Stimulated activated naive CD8-positive, alpha-beta T cell treated with anti-CD3 and anti-CD28 coated beads, Interleukin-15, amount 100 ng/mL, for 72 hours (primary cell): Measurements from ENCODE around the gene ZNF576.
A peak's percentile ranks its signal among the peaks of the same experiment; 100 is the strongest.
"Not testable (repeated sequence)": the region's sequence is repeated elsewhere in the genome, so short reads cannot be mapped to it uniquely, and the experiment has no call there.

Source experiments
- ATAC-seq: fragments of 150-1000 bp; cut with Tn5 transposase; 2 replicates; pipeline ENCODE4 v1.10.0; 2021; ENCODE audit warnings: mild to moderate bottlenecking, moderate library complexity
- DNase-seq, 2 donors: peaks; one replicate each; pipeline ENCODE4 v3.0.0; 2021 to 2022
- H3K27ac Mint-ChIP-seq, 2 donors: one replicate each; pipeline ENCODE4 v1.8.0; 2022; ENCODE audit warnings: mild to moderate bottlenecking in 2 of 2, mixed read lengths in 2 of 2, moderate library complexity in 2 of 2
- H3K27me3 Mint-ChIP-seq: one replicate; pipeline ENCODE4 v1.8.0; 2022; ENCODE audit warnings: mixed read lengths
- H3K4me1 Mint-ChIP-seq: one replicate; pipeline ENCODE4 v1.8.0; 2022; ENCODE audit warnings: mild to moderate bottlenecking, mixed read lengths
- H3K4me3 Mint-ChIP-seq, 2 donors: one replicate each; pipeline ENCODE4 v1.8.0; 2022; ENCODE audit warnings: mild to moderate bottlenecking in 2 of 2, mixed read lengths in 2 of 2, moderate library complexity in 1 of 2
- H3K9me3 Mint-ChIP-seq, 2 donors: one replicate each; pipeline ENCODE4 v1.8.0; 2022; ENCODE audit warnings: mixed read lengths in 2 of 2

Gene ZNF576

GRCh38 chr19:43625918-43626579 lies 29.7 kb downstream of the ZNF576 start:
- Mint-ChIP-seq H3K9me3 (no peaks in the 10 kb centered on the region), H3K27ac (no peak overlapping the region), H3K4me3 (no peak overlapping the region), H3K4me1 (peaks cover 37% of the 10 kb centered on the region), H3K27me3 (peaks cover 28% of the 10 kb centered on the region)
- DNase-seq (peak in 1 of 2 donors; percentile 29), ATAC-seq (no peak)

- Mint-ChIP-seq H3K27me3 (peaks cover 28% of the 10 kb centered on the region), H3K4me3 (no peak overlapping the region), H3K4me1 (peaks cover 34% of the 10 kb centered on the region), H3K9me3 (no peaks in the 10 kb centered on the region), H3K27ac (no peak overlapping the region)
- DNase-seq (no peak), ATAC-seq (no peak)
These were observed 30.4 kb downstream of the ZNF576 start for GRCh38 chr19:43626838-43627237.

GRCh38 chr19:43628646-43629326 lies 32.4 kb downstream of the ZNF576 start:
- no peak overlapping the region for H3K27ac Mint-ChIP-seq
- no peaks in the 10 kb centered on the region for H3K9me3 Mint-ChIP-seq
- H3K27me3 Mint-ChIP-seq = peaks cover 28% of the 10 kb centered on the region
- H3K4me3 Mint-ChIP-seq = no peak overlapping the region
- ATAC-seq = no peak
- no peak for DNase-seq
- H3K4me1 Mint-ChIP-seq = peaks cover 33% of the 10 kb centered on the region

DNA sequence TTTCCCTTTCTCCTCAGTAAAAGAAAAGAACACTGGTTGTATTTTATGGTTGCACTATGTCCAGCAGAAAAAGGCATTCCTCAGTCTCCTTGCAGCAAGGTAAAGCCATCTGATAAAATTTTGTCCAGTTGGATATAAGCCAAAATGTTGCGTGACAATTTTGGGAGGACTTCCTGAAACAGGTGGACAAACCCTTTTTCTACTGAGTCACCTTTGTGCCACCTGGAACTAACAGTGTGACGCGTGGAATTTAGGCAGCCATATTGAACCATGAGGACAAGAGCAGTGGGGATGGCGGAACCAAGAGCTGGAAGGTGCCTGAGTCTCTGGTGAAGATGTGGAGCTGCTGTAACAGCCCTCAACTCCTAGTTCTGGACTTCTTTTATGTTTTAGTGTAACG lies 35.1 kb downstream of the ZNF576 start:
- Mint-ChIP-seq H3K4me3 (no peak overlapping the region), H3K9me3 (no peaks in the 10 kb centered on the region), H3K27ac (no peak overlapping the region), H3K4me1 (peaks cover 14% of the 10 kb centered on the region), H3K27me3 (peaks cover 36% of the 10 kb centered on the region)
- ATAC-seq (no peak), DNase-seq (no peak)

DNA sequence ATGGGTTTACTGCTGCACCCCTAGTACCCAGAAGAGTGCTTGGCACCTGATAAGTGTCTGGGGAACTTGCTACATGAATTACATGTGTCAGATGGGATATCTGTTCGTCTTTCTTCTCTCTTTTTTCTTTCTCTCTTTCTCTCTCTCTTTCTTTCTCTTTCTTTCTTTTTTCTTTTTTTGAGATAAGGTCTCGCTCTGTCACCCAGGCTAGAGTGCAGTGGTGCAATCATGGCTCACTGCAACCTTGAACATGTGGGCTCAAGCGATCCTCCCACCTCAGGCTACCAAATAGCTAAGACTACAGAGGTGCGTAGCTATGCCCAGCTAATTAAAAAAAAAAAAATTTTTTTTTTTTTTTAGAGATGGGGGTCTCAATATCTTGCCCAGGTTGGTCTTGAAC lies 37.1 kb downstream of the ZNF576 start:
- Mint-ChIP-seq H3K27ac (no peak overlapping the region), H3K27me3 (peaks cover 39% of the 10 kb centered on the region), H3K9me3 (no peaks in the 10 kb centered on the region), H3K4me3 (no peak overlapping the region), H3K4me1 (peaks cover 10% of the 10 kb centered on the region)
- ATAC-seq (no peak), DNase-seq (no peak)

DNA sequence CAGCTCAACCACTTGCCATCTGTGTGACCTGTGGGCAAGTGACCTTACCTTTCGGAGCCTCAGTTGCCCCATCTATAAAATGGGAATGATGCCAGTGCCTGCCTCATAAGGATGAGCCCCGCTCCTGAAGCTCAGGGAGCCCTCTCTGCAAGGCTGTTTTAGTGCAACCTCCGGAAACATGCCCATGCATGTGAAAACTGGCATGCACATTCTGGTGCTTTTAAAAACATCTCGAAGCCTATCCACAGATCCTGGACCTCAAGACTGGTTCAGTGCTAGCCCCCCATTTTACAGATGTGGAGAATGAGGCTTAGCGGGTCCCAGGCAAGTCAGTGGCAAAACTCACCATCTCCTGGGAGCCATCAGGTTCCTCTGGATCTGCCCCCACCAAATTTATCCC lies 37.7 kb downstream of the ZNF576 start:
- Mint-ChIP-seq H3K4me1 (peaks cover 16% of the 10 kb centered on the region), H3K27ac (no peak overlapping the region), H3K4me3 (no peak overlapping the region), H3K9me3 (no peaks in the 10 kb centered on the region), H3K27me3 (peaks cover 45% of the 10 kb centered on the region)
- ATAC-seq (no peak), DNase-seq (no peak)

- DNase-seq = no peak
- Mint-ChIP-seq H3K27ac (no peak overlapping the region), H3K9me3 (no peaks in the 10 kb centered on the region), H3K27me3 (peaks cover 49% of the 10 kb centered on the region), H3K4me3 (no peak overlapping the region), H3K4me1 (peaks cover 19% of the 10 kb centered on the region)
- ATAC-seq = no peak
These were observed 38.1 kb downstream of the ZNF576 start for GRCh38 chr19:43634506-43634871.

DNA sequence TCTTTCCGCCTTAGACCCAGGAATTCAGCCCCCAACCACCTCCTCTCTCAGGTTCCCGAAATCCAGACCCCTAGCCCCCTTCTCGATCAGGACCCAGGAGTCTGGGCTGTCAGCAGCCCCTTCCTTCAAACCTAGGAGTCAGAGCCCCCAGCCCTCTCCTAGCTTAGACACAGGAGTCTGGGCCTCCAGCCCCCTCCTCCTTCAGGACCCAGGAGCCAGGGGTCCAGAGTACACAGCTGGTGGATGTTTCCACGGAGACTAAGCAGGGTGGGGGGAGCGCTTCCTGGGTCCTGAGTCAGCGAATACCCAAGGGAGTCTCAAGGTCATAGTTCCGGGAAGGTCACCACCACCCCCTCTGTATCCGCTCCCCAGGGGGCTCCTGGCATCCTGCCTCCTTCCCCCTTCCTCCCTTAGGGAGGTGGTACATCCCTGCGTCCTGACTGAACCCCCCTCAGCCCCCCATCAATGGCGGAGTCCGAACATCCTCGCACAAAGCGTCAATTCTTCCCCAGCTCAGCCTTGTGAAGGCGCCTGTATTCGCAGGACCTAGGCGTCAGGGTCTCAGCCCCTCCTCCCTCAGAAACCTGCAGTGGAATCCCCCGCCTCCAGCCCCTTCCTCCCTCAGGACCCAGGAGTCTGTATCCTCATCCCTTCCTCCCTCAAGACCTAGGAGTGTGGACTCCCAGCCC lies 38.6 kb downstream of the ZNF576 start:
- Mint-ChIP-seq H3K9me3 (no peaks in the 10 kb centered on the region), H3K4me3 (peak overlapping the region in 1 of 2 donors; percentile 27), H3K27ac (peak overlapping the region in 1 of 2 donors; percentile 75), H3K27me3 (peaks cover 52% of the 10 kb centered on the region), H3K4me1 (peaks cover 20% of the 10 kb centered on the region)
- ATAC-seq = no peak
- no peak for DNase-seq

DNA sequence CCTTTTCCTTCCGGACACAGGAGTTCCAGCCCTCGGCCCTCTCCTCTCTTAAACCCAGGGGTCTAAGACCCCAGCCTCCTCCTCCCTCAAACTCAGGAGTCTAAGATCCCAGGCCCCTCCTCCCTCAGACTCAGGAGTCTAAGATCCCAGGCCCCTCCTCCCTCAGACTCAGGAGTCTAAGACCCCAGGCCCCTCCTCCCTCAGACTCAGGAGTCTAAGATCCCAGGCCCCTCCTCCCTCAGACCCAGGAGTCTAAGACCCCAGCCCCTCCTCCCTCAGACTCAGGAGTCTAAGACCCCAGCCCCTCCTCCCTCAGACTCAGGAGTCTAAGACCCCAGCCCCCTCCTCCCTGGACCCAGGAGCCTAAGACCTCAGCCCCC lies 39.2 kb downstream of the ZNF576 start:
- Mint-ChIP-seq H3K4me3 (peak overlapping the region in 1 of 2 donors; percentile 27), H3K27me3 (peaks cover 58% of the 10 kb centered on the region), H3K4me1 (peaks cover 25% of the 10 kb centered on the region)
- ATAC-seq, H3K27ac Mint-ChIP-seq, DNase-seq, H3K9me3 Mint-ChIP-seq: not testable (repeated sequence)

DNA sequence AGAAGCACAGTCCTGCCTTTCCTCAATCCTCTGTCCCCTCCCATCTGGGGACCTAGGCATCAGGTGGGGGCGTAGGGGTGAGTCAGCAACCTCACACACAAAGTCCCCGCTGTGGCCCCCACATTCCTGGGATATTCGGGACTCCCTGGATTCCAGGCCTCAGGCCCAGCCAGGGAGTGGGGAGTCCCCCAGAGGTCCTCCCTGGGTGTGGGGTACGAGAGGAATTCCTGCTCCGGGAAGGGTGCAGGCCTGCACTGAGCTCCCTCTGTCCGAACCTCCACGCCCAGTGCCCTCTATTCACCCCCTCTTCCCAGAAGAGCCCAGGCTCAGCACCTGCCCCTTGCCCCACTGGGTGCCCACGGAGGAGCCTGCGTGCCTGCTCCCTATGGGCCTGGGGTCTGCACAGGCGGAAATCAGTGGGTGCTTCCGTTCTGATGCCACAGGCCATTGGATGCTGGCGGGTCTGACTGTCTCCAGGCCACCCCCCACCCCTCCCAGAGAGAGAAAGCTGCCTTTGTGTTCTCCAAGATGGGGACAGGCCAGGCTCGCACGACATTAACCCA lies 39.8 kb downstream of the ZNF576 start:
- Mint-ChIP-seq H3K4me3 (no peak overlapping the region), H3K4me1 (peaks cover 28% of the 10 kb centered on the region), H3K27ac (no peak overlapping the region), H3K27me3 (peaks cover 64% of the 10 kb centered on the region), H3K9me3 (no peaks in the 10 kb centered on the region)
- no peak for ATAC-seq
- no peak for DNase-seq

DNA sequence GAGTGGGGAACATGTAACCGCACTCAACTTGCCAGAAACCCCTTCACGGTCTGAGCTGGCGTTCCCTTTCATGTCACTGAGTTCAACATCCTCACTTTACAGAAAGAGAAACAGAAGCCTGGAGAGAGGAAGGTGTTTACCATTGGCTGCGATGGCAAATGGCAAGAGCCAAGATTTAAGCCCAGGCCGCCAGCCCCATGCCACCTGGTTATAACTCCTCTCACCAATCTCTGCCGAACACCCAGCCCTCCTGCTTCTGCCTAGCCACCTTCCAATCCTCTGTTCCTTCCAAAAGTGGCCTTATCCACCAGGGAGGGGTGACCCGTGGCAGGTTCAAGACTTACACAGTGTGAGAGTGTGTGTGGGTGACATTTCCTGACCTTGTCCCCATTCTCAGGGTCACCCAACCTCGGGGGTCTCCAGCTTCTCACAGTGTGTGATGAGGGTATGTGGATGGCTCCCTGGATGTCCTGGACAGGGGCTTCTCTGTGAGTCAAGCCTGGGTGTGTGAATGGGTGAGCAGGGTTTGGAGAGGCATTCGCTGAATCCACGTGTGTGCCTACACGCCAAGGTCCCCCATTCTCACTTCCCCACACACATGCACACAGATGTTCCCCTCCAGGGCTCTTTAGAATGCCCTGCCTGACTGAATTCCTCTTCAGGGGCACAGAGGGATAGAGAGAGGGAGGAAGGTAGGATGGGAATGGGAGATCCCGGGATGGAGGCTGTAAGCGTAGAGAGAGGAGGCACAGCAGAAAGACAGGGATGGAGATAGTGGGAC lies 42.0 kb downstream of the ZNF576 start:
- Mint-ChIP-seq H3K4me3 (peak overlapping the region; percentile 71 to 78), H3K4me1 (peaks cover 28% of the 10 kb centered on the region), H3K27me3 (peaks cover 71% of the 10 kb centered on the region), H3K27ac (no peak overlapping the region), H3K9me3 (no peaks in the 10 kb centered on the region)
- DNase-seq = no peak
- no peak for ATAC-seq

DNA sequence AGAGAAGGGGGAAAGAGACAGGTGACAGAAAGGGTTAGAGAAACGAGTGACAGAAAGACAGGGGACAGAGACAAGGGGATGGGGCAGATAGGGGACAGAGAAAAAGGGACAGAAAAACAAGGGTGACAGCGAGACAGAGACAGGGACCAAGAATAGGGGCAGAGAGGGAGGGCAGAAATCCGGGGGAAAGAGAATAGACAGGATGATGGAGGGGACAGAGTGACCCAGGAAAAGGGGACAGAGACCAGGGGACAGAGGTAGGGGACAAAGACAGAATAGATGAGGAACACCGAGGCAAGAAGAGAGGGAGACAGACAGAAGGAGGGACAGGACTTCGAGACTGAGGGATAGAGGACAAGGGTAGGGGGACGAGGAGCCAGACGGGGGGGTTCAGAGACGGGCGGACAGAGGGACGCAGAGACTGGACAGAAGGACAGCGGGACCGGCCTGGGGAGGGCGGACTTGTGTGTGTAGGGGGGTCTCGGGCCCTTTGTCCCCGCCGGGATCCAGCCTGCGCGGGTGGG lies 42.7 kb downstream of the ZNF576 start:
- Mint-ChIP-seq H3K27ac (peak overlapping the region in 1 of 2 donors; percentile 22), H3K4me3 (peak overlapping the region; percentile 71 to 78), H3K27me3 (peaks cover 71% of the 10 kb centered on the region), H3K9me3 (no peaks in the 10 kb centered on the region), H3K4me1 (peaks cover 28% of the 10 kb centered on the region)
- DNase-seq (no peak), ATAC-seq (peak; percentile 21)

- Mint-ChIP-seq H3K4me3 (peak within 1 kb of the TSS; percentile 77 to 78), H3K27me3 (peaks cover 69% of the 10 kb centered on the region), H3K4me1 (peaks cover 26% of the 10 kb centered on the region), H3K27ac (peak within 1 kb of the TSS; percentile 22 to 73), H3K9me3 (no peaks in the 10 kb centered on the region)
- peak; percentile 41 to 42 for DNase-seq
- ATAC-seq = peak; percentile 78
These were observed 43.4 kb downstream of the ZNF576 start, which contains the start of gene CADM4 for GRCh38 chr19:43639519-43640423. Gene CADM4 (minus strand): TSS chr19:43639850. CDS start chr19:43639790, 60 bp downstream.

DNA sequence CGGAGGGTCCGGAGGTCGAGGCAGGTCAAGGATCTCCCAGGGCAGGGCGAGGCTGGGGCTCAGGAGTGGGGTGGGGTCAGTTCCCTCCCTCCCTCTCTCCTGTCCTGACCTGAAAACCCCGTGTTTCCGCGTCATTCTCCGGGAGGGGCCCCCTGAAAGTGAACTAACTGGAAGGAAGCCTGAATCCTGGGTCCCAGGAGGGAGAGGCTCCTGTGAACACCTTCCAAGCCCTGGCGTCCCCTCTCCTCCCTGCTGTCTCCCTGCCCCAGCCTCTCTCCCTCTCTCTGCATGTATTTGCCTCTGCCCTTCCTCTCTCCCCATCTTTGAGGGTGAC lies 44.0 kb downstream of the ZNF576 start:
- peaks cover 63% of the 10 kb centered on the region for H3K27me3 Mint-ChIP-seq
- DNase-seq (no peak), ATAC-seq (no peak)
- no peak overlapping the region for H3K27ac Mint-ChIP-seq
- peak overlapping the region; percentile 77 for H3K4me3 Mint-ChIP-seq
- H3K4me1 Mint-ChIP-seq = peaks cover 20% of the 10 kb centered on the region
- no peaks in the 10 kb centered on the region for H3K9me3 Mint-ChIP-seq
